Stimulated activated CD8-positive, alpha-beta memory T cell treated with anti-CD3 and anti-CD28 coated beads, Interleukin-12 subunit alpha, Interleukin-12 subunit beta, amount 100 ng/mL, for 24 hours (primary cell): ENCODE data around the gene CST3.
"Not testable (repeated sequence)": the region's sequence is repeated elsewhere in the genome, so short reads cannot be mapped to it uniquely, and the experiment has no call there.

ENCODE experiments used
- DNase-seq: peaks from one replicate; pipeline ENCODE4 v3.0.0-alpha.2; 2020; ENCODE audit errors: extremely low read depth

Gene CST3

GRCh38 chr20:23637282-23638221 lies at the start of gene CST3:
CST3 (minus strand) TSS chr20:23637955; CDS start chr20:23637862, 93 bp downstream.
- no peak for DNase-seq

GRCh38 chr20:23686046-23686750 lies 48.4 kb upstream of the CST3 start:
- no peak for DNase-seq

GRCh38 chr20:23685529-23685896 lies 47.8 kb upstream of the CST3 start:
- DNase-seq: not testable (repeated sequence)

- DNase-seq: no peak
These were observed 46.5 kb upstream of the CST3 start for GRCh38 chr20:23684261-23684660.

DNA sequence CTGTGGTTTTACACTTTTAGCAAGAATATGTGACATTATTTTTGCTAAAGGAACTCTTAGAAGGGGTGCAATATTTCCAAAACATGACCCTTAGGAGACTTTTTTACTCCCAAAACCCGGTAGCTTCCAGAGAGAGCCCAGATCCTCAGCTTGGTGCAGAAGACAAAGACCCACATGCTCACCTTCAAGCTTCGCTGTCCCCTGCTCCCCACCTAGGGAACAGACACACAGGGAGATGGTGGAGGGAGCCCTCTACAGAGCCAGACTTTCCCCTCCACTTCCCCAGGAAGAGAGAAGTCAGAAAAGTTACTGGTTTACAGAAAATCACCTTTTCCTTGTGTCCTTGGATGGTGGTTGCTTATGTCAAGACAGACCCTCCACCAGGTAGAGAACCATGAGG lies 46.1 kb upstream of the CST3 start:
- no peak for DNase-seq

GRCh38 chr20:23683281-23683680 lies 45.5 kb upstream of the CST3 start:
- no peak for DNase-seq

- no peak for DNase-seq
These were observed 42.4 kb upstream of the CST3 start for GRCh38 chr20:23680146-23680545.

GRCh38 chr20:23679133-23680092 lies 41.7 kb upstream of the CST3 start:
- no peak for DNase-seq

- DNase-seq: no peak
These were observed 35.5 kb upstream of the CST3 start for GRCh38 chr20:23673209-23673608.

DNA sequence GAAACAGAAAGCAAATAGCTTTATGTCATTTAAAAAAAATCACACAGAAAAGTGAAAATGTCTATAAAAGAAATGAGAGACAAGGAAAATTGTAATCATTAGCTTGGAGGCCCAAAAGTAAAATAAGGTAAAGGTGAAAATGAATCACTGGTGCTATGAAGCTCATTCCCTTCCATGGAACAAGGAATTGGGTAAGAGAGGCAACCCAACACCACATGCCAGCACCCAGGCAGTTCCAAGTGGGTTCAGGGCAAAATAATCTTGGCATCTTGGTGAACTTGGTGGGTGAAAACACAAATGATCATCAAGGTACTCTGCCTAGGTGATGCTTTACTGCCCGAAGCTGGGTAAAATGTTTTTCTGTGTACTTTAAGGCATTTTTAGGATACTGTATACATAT lies 34.4 kb upstream of the CST3 start:
- no peak for DNase-seq

DNA sequence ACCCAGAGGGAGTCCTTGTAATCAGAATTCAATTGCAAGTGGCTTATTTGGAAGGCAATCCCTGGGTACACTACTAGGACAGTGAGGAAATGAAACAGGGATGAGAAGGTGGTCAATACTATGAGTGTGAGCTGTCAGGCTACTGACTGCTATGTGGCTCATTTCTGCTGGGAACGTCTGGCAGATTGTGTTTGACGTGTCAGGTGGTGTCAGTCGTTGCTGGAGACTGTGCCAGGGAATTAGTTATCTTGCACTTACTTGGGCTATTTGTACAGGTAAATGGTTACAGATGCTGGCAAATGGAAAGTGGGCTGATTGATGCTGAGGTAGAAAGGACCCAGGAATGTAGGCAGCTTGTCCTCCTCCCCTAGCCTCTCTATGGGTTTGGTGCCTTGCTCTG lies 33.7 kb upstream of the CST3 start:
- no peak for DNase-seq

- no peak for DNase-seq
These were observed 32.6 kb upstream of the CST3 start for GRCh38 chr20:23670361-23670760.

GRCh38 chr20:23669866-23670265 lies 32.1 kb upstream of the CST3 start:
- no peak for DNase-seq

DNA sequence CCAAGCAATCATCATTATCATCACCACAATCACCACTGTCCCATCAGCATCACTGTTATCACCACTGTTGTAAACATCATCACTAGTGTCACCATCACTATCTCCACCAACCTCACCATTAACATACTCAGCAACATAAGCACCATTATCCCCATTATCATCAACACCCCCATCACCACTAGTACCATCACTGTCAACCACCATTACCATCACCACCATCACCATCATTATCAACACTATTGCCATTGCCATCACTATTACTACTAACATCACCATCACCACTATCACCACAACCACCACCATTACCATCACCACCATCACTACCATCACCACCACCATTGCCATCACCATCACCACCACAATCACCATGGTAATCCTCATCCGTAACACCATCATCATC lies 31.6 kb upstream of the CST3 start:
- no peak for DNase-seq

DNA sequence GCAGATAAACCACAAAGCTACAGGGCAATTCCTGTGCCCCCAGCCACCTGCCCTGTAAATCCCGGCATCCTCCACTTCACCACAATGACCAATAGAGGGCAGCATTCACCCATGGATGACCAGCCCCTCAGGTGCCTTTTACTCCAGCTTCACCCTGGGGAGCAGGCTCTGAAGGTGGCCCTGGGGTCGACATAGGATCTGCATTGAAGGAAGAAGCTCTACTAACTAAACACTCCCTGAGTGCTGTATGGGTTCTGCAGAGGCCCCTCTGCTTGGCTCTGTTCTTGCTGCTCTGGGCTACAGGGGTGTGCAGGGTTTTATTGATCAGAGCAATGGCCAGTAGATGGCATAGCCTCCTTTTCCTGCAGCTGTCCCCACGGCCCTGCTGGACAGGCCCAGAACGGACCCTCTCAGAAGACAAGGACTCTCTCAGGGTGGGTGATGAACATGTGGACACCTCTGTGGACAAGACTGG lies 30.8 kb upstream of the CST3 start:
- DNase-seq: no peak

- no peak for DNase-seq
These were observed 29.9 kb upstream of the CST3 start for GRCh38 chr20:23667666-23668065.

DNA sequence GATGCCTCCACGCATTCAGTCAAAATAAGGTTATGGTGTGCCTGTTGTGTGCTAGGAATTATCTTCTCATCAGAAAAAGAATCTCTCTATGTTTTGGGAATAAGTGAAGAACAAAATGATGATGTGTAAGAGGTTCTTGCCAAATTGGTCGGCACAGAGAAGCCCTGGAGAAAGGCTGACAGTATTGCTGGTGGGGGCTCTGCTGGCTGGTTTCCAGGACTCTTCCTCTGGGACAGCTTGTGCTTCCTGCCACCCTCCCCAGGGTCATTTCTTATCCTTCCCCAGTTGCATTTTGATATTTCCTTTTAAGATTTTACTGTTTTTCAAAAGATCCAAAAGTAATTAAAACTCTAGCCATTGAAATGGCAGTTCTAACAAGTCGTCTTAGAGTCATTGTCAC lies 28.9 kb upstream of the CST3 start:
- DNase-seq: no peak

DNA sequence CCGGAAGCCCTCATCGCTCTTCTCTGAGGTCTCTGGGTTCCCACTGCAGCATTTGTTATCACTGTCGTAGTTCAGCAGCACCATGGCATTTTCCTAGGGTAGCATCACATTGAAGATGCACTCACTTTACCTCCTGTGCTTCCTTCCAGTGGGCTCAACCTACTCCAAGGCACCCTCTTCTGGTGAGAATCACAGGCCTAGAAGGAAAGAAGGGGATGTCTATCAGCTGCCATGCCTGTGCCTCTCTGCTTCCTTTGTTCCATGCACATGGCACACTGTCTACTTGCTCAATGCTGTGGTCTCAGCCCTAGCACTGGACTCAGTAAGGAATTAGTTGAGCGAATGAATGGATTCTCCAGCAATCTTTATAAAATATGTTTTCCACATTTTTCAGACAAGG lies 28.4 kb upstream of the CST3 start:
- no peak for DNase-seq

GRCh38 chr20:23664954-23665353 lies 27.2 kb upstream of the CST3 start:
- no peak for DNase-seq

GRCh38 chr20:23664046-23664445 lies 26.3 kb upstream of the CST3 start:
- not testable (repeated sequence) for DNase-seq

DNA sequence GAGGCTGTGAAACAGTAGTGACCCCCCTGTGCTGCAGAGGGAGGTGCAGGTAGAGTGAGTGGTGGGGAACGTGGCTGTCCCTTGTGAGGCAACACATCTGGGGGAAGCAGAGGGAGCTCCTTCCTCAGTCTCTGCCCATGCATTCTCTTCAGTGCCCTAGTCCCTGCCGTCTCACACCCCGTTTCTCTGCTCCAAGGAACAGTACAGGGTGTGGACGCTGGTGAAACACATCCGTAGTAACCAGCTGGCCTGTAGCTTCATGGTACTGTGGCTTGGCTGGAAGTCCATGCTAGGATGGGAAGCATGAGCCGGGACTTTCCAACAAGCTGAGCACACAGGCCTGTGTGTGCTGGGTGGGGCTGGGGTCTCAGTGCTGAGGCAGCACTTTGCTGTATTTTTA lies 25.4 kb upstream of the CST3 start:
- DNase-seq: no peak
